DMS79 (cell line): ENCODE data around the gene SEC23B.

Source experiments
- DNase-seq: peaks from one replicate; lab custom pipeline; 2025; lab: John Stamatoyannopoulos, UW

SEC23B gene

DNA sequence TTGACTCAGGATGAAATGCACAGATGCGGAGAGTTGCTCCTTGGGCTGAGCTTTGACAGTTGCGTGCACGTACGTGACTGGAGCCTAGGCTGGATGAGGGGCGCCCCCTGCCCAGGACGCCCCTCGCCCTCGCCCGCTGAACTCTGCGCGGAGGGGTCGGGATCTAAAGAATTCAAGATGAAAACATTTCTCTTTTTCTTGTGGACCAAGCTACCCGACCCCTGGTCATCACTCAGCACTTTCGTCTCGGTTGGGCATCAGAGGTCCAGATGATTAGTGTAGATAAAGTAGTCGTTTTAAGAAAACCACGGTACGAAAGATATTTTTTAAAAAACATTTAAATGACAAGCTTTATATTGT, 80.8 kb downstream of the SEC23B start:
- DNase-seq: no peak

- no peak for DNase-seq
Measured at GRCh38 chr20:18589941-18590674, 82.4 kb downstream of the SEC23B start.

GRCh38 chr20:18596270-18596669, 88.5 kb downstream of the SEC23B start:
- no peak for DNase-seq

DNA sequence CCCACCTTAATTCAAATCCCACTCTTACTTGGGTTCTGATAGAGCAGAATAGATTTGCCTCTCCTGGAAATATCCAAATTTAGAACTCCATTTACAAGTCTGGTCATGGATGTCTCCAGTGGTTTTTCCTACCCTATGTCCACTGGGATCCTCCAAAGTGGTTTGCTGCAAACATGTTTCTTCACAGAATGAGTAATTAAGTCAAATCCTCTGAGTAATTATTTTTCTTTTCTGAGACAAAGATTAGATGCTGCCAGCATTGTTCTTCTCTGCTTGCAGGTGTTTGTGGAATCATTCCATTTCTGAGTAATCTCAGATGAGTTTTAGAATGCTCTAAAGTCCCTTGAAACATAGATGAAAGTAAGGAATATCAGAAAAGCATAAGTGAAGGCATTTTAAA, 102.0 kb downstream of the SEC23B start:
- no peak for DNase-seq
